Motor neuron (in vitro differentiated cells): Measurements from ENCODE around the gene SEC14L2. TPM values are rescaled to one million over a fixed set of nuclear protein-coding genes. Genes with fewer than 3 reads are reported as not detected.
A peak's percentile ranks its signal among the peaks of the same experiment; 100 is the strongest.

Source experiments
- ATAC-seq, 8 experiments: fragments of 200-7000 bp; cut with Tn5 transposase; replicated peaks in 6 of 8; 2 replicates each; pipeline ENCODE4 v1.8.0; 2021; ENCODE audit warnings: mild to moderate bottlenecking in 8 of 8, moderate library complexity in 8 of 8
- H3K27ac ChIP-seq, 2 donors: fragments of 250-450 bp; sonication (Bioruptor Pico); 2 replicates each; pipeline ENCODE4 v1.9.0; 2021; ENCODE audit warnings: antibody characterized with exemption in 2 of 2, mild to moderate bottlenecking in 2 of 2, moderate library complexity in 1 of 2
- H3K4me1 ChIP-seq, 2 donors: fragments of 250-450 bp; sonication (Bioruptor Pico); replicated peaks in 1 of 2; 2 replicates each; pipeline ENCODE4 v1.6.1; 2021; ENCODE audit warnings: antibody characterized with exemption in 2 of 2, mild to moderate bottlenecking in 2 of 2, moderate library complexity in 1 of 2
- H3K4me3 ChIP-seq, 5 donors: fragments of 250-450 bp; sonication (Bioruptor Pico); 2 replicates each; pipeline ENCODE4 v1.9.0; 2021; ENCODE audit warnings: antibody characterized with exemption in 5 of 5, mild to moderate bottlenecking in 5 of 5, moderate library complexity in 4 of 5
- WGBS, 10 experiments: fragments of 450-650 bp; shearing (Covaris generic); methylation state at CpG; one replicate each; pipeline ENCODE4 v1.0.0; 2022; 5-methylcytosine and 5-hydroxymethylcytosine counted together
- in situ Hi-C, 9 experiments: fragments of 400-800 bp; cut with MboI; loops; one replicate each; pipeline ENCODE4 v1.15.0; 2021; ENCODE audit warnings: low sequenced_read_pairs in 9 of 9, low pct_unique_long_range_greater_than_20kb in 2 of 9; ENCODE audit not compliant: unreplicated experiment in 9 of 9
- total RNA-seq, 8 experiments: library from RNA; unstranded; fragments of 300-600 nt; gene quantifications; 2 replicates each; pipeline versions ENCODE4 v1.2.3 to v1.2.4, GENCODE V29; 2022

The SEC14L2 gene
- 10 to 100 TPM in 2 of 8 experiments, 1 to 10 TPM in 6; 2.0 to 17.3 (median 7.5) TPM for total RNA-seq

DNA sequence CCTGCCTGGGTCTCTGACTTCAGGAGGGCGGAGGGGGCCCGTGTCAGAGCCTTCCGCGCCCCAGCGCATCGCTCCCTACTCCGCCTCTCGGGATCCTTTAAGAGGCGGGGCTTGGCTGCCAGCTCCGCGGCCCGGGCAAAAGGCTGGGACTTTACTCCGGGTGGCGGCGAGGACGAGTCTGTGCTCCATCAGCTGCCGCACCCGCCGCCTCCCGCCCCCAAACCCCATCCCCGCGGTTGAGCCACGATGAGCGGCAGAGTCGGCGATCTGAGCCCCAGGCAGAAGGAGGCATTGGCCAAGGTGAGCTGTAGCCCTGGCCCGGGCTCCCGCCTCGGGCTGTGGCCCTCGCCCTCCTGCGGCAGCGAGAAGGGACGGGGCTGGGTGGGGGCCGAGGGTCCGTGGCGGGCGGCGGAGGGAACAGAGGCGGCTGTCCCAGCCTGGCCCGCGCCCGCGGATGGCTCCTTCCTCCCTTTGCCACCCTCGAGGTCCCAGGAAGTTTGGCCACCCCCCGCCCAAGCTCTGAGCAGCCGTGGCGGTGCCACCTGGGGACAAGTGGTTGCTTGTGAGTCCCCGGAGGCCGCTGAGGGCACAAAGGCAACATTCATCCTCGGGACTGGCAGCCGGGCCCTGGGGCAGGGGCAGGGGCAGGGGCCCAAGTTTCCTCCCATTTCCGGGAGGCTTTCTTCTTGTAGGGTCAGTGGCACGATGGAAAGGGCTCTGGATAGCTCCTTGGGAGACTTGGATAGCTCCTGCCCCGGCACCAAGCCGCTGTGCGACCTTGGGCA lies at the start of gene SEC14L2:
Gene SEC14L2, plus strand, starts transcription at position 148 of the 785 bp plus-strand sequence. Its CDS starts 99 bp downstream, at position 247.
- Histone ChIP-seq H3K27ac (no peak within 1 kb of the TSS), H3K4me1 (peaks cover 11 to 14% of the 10 kb centered on the region in 2 donors), H3K4me3 (peak within 1 kb of the TSS; percentile 39 to 64 (median 47))
- WGBS, 10 experiments: 0 to 8% (median 0%) methylated on average over 1 to 8 of the region's 56 CpGs; no CpG with 5 or more reads in 7 of the 10 experiments
- peak; percentile 70 to 87 (median 84) for ATAC-seq
- in situ Hi-C loops: loop anchor here in 4 of 9 experiments (25.0 kb wide), 1 partner anchor 285 kb away; no protein-coding TSS in a partner anchor

DNA sequence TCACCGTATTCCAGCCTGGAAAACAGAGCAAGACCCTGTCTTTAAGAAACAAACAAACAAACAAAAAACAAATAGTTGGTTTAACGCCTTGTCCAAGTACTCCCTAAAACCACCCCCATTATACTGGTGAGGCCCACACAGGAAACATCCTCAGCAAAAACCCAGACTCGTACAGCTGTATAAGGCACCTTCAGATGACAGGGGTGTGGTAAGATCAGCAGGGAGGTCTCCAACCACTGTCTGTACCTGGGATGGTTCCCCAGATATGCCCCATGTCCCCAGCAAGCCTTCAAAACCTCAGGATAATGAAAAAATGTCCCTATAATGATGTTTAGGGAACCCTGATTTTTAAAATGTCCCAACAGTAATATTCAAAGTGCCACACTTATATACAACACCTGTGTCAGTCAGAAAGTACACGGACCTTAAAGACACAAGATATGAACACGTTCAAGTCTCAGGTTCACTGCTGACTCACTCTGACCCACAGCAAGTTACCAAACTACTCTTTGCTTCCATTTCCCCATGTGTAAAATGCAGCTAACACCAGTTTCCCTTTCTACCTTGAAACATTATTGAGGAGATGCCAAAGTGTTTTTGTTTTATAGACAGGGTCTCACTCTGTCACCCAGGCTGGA lies 49.4 kb upstream of the SEC14L2 start:
- ATAC-seq: no peak
- no peak overlapping the region for H3K27ac ChIP-seq
- WGBS, 10 experiments: 55 to 100% (median 86%) methylated on average over 1 to 5 of the region's 5 CpGs; no CpG with 5 or more reads in 2 of the 10 experiments
- in situ Hi-C loops: no loop called here
- no peaks in the 10 kb centered on the region for H3K4me1 ChIP-seq
- H3K4me3 ChIP-seq: no peak overlapping the region

DNA sequence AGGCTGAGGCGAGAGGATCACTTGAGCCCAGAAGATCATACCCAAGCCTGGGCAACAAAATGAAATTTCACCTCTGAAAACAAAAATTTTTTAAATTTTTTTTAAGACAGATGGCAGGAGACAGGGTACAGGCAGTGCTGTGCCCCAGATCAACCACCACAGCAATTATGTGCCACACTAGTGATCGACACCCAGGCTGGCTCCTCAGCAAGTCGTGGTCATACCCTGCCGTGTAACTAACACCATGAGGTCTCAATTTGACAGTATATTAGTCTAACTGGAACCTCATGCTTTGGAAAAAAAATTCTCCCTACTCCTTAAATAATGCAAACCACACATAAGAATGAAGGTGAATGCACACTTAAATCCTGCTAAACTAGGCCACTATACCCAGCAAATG lies 48.4 kb upstream of the SEC14L2 start:
- no peak overlapping the region for H3K27ac ChIP-seq
- no peaks in the 10 kb centered on the region for H3K4me1 ChIP-seq
- 0 to 100% (median 94%) methylated on average over 1 to 3 of the region's 4 CpGs; no CpG with 5 or more reads in 4 of the 10 experiments for WGBS, 10 experiments
- no peak overlapping the region for H3K4me3 ChIP-seq
- in situ Hi-C loops: no loop called here
- no peak for ATAC-seq

DNA sequence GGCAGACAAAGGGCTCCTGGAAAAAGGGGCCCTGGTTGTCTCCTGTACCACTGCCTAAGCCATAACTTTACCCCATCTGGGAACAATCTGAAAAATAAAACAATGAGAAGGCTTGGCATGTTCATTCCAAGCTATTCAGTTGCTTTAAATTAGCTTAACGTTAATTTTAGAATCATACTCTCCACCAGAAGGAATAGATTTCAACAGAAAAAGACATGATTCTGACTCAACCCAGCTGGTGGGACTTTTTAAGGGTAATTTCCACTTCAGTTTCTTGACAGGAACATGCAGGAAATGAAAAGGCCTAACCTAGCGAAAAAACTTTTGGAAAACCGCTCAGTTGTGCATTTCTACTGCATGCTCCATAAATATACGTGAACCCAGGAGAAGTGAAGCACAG lies 48.0 kb upstream of the SEC14L2 start:
- Histone ChIP-seq H3K4me3 (no peak overlapping the region), H3K4me1 (no peaks in the 10 kb centered on the region), H3K27ac (no peak overlapping the region)
- WGBS, 10 experiments: 20 to 100% (median 97%) methylated on average over 1 to 4 of the region's 4 CpGs; no CpG with 5 or more reads in 2 of the 10 experiments
- no peak for ATAC-seq
- in situ Hi-C loops: no loop called here

DNA sequence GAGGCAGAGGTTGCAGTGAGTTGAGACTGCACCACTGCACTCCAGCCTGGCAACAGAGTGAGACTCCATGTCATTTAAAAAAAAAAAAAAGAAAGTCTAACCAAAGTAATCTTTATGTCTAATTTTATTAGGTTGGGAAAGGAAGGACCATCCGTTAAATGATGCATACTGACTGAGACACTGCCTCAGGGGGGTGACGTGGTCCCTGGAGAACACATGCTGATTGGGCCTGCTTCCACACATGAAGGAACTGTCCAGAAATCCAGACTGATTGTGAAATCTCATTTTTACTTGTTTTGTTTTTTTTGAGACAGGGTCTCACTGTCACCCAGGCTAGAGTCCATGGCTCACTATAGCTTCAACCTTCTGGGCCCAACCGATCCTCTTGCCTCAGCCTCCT lies 45.6 kb upstream of the SEC14L2 start:
- in situ Hi-C loops: no loop called here
- H3K4me3 ChIP-seq: no peak overlapping the region
- WGBS, 10 experiments: 60 to 100% (median 86%) methylated on average over 1 to 3 of the region's 3 CpGs; no CpG with 5 or more reads in 3 of the 10 experiments
- peaks cover 6 to 7% of the 10 kb centered on the region in 2 donors for H3K4me1 ChIP-seq
- no peak overlapping the region for H3K27ac ChIP-seq
- ATAC-seq: no peak

DNA sequence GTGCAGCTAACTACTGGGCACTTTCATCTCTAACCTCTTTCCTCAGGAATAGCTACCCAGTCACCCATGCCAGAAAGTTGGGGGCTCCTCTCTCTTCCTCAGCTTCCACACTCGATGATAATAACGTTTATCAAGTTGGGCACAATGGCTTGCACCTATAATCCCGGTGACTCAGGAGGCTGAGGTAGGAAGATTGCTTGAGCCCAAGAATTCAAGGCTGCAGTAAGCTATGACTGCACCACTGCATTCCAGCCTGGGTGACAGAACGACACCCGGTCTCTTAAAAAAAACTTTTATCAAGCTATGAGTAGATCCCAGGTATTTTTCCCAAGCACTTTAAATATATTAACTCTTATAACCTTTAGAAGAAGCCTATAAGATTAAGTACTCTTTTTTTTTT lies 42.2 kb upstream of the SEC14L2 start:
- in situ Hi-C loops: no loop called here
- H3K4me3 ChIP-seq: no peak overlapping the region
- no peak overlapping the region for H3K27ac ChIP-seq
- WGBS, 10 experiments: 60 to 100% (median 87%) methylated on average over 1 to 5 of the region's 5 CpGs; no CpG with 5 or more reads in 1 of the 10 experiments
- peaks cover 13 to 14% of the 10 kb centered on the region in 2 donors for H3K4me1 ChIP-seq
- ATAC-seq: no peak

DNA sequence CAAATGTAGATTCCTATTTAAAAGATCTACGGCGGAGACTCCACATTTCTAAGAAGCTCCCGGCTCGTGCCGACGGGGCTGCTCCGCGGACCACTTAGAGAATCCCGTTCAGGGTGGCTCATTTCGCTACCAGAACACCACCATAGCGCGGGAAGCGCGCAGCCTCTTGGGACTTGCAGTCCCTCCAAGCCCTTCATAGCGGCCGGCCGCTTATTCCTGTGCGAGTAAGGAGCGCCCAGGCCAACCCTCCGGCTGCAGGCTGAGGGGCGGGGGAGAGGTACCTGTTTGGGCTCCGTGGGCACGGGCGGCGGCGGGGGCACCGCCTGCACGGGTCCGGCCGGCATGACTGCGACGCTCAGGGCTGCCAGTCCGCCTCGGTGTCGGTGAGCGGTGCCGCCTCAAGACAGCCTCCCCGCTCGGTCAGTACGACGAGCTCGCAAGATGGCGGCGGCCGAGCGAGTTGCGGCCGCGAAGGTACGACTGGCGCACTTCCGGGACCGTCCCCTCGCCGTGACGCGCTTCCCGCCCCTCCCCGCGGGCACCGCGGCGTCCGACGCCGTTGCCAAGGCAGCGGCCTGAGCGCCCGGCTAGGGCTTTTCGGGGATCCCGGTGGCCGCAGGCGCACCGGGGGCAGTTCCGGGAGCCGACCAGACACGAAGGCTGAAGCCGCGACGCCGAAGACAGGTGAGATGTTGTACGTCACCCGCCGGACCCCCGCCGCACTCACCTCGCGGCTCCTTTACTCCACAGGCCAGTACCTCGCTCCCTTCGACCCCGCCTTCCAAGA lies 40.2 kb upstream of the SEC14L2 start, which contains the start of the genes CCDC157 and SF3A1:
Gene CCDC157, plus strand, starts transcription at position 559 of the 787 bp plus-strand sequence. CDS start 8,994 bp downstream, outside the sequence.
Gene SF3A1, minus strand, starts transcription at position 446 of the 787 bp plus-strand sequence. Its CDS starts 102 bp downstream, at position 344.
- ATAC-seq: peak; percentile 92 to 94 (median 93)
- Histone ChIP-seq H3K4me1 (peaks cover 13 to 14% of the 10 kb centered on the region in 2 donors), H3K27ac (peak within 1 kb of the TSS; percentile 98 to 99), H3K4me3 (peak within 1 kb of the TSS; percentile 75 to 100 (median 98))
- WGBS, 10 experiments: 0 to 1% (median 0%) methylated on average over 1 to 14 of the region's 91 CpGs; no CpG with 5 or more reads in 6 of the 10 experiments
- in situ Hi-C loops: no loop called here

DNA sequence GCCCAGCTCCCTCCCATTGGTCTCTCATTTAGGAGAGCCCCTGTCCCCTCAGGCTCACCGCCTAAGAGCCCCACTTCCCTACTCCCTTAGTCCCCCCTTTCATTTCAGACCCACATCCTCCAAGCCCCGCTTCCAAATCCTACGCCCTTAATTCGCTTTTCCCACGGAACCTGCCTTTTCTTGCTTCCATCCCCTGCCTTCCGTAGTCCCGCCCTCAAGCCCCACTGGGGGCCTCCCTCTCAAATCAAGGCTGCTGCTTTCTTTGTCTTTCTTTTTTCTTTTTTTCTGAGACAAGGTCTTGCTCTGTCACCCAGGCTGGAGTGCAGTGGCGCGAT lies 39.6 kb upstream of the SEC14L2 start:
- Histone ChIP-seq H3K4me3 (peak overlapping the region; percentile 75 to 100 (median 98)), H3K4me1 (peaks cover 13 to 14% of the 10 kb centered on the region in 2 donors), H3K27ac (no peak overlapping the region)
- in situ Hi-C loops: no loop called here
- 0 to 4% (median 0%) methylated on average over 1 to 8 of the region's 9 CpGs; no CpG with 5 or more reads in 4 of the 10 experiments for WGBS, 10 experiments
- ATAC-seq: peak in 7 of 8 experiments; percentile 2 to 22 (median 7)

DNA sequence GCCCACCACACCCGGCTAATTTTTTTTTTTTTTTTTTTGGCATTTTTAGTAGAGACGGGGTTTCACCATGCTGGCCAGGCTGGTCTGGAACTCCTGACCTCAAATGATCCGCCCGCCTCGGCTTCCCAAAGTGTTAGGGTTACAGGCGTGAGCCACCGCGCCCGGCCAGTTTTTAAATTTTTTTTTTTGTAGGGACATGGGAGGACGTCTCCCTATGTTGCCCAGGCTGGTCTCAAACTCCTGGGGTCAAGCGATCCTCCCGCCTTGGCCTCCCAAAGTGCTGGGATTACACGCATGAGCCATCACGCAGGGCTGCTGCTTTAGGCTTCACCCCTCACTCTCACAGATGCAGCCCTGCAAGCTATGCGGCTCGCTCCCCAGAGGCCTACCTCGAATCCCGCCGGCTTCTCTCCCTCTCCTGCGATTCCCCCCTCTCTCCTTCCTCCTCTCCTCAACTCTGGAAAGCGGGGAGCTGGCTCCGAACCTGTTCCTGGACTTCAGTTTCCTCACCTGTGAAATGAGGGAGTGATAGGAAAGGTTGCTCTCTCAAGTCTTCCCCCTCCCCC lies 39.1 kb upstream of the SEC14L2 start:
- H3K4me1 ChIP-seq: peaks cover 13 to 14% of the 10 kb centered on the region in 2 donors
- in situ Hi-C loops: no loop called here
- 0 to 100% (median 29%) methylated on average over 1 to 9 of the region's 22 CpGs; no CpG with 5 or more reads in 3 of the 10 experiments for whole genome bisulfite sequencing, 10 experiments
- ATAC-seq: no peak
- no peak overlapping the region for H3K27ac ChIP-seq
- H3K4me3 ChIP-seq: peak overlapping the region; percentile 75 to 100 (median 98)

DNA sequence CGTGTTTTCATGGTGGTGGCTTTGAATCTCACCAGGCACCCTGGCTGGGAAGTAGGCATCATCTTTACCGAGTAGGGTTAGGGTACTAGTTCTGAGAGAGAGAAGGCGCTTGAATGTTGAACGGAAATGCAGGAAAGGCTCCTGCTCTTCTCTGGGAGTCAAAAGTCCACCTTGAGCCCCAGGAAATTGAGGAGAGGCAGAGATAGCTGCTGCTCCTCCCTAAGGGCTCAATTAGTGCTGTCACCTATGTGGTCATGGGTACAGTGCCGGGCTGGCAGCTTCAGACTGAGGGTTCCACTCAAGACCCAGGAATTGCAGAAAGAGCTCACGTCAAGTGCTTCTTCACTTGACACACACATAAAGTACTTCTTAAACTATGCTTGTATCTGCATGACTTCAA lies 38.3 kb upstream of the SEC14L2 start:
- WGBS, 10 experiments: 73 to 100% (median 88%) methylated on average over 1 to 6 of the region's 6 CpGs

DNA sequence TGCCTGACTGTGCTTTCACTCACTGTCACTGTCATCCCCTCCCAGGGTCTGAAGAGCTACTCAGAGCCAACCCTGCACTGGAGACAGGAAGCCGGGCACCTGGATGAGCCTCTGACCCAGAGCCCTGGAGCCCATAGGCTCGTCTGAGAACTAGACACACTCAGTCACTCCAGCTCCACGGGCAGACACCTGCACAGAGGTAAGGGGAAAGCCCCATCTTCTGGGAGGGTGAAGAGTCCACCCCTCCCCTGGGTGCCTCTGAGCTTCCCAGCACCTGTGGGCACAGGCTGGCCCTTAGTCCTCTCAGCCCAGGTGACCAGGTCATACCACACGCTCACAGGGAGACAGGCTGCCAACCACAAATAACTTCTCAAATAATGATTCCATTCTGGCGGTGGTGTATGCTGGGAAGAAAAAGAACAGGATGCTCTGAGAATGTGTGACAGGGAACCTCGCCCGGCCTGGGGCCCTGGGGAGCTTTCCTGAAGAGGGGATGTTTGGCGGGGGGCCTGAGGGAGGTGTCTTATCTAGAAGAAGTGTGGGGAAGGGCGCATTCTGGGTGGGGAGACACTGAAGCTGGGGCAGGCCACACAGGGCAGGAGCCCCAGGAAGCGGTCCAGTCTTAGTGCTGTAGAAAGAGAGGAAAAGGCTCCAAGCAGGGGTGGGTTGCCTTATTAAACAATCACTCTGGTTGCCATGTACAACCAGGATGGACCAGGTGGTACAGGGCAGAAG lies 34.7 kb upstream of the SEC14L2 start:
- WGBS, 10 experiments: 50 to 100% (median 91%) methylated on average over 1 to 4 of the region's 10 CpGs; no CpG with 5 or more reads in 4 of the 10 experiments
- no peak for ATAC-seq

More for the DNA sequence above, 38.3 kb upstream of the SEC14L2 start:
- H3K4me3 ChIP-seq: no peak overlapping the region
- in situ Hi-C loops: no loop called here
- H3K27ac ChIP-seq: no peak overlapping the region
- no peak for ATAC-seq
- peaks cover 13 to 14% of the 10 kb centered on the region in 2 donors for H3K4me1 ChIP-seq

More for the DNA sequence above, 34.7 kb upstream of the SEC14L2 start:
- Histone ChIP-seq H3K4me1 (peaks cover 6 to 7% of the 10 kb centered on the region in 2 donors), H3K4me3 (no peak overlapping the region), H3K27ac (no peak overlapping the region)
- in situ Hi-C loops: no loop called here
